HG02981 (cell line): Measurements from ENCODE around the gene HEPN1.
"Not testable (repeated sequence)": the region's sequence is repeated elsewhere in the genome, so short reads cannot be mapped to it uniquely, and the experiment has no call there.

ENCODE experiments used
- ATAC-seq: cut with Tn5 transposase; IDR thresholded peaks from one replicate; pipeline ENCODE4 v1.9.1; 2021; ENCODE audit warnings: mild to moderate bottlenecking, moderate library complexity; ENCODE audit not compliant: unreplicated experiment

The HEPN1 gene

DNA sequence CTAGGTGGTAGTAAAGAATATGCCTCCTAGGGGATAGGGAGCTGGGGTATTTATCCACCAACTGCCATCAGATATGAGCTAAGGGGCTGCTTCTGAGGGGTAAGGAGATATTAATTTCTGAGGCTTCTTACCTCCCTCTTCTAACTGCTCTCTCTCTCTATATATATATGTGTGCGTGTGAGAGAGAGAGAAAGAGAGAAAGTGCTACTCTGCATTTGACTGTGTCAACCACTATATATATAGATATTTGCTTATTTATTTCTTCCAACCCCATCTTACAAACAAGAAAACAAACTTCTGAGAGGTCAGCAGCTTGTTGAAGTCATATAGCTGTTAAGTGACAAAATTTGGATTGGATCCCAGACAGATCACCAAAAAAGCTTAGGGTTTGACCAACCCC lies 22.7 kb downstream of the HEPN1 start:
- no peak for ATAC-seq

DNA sequence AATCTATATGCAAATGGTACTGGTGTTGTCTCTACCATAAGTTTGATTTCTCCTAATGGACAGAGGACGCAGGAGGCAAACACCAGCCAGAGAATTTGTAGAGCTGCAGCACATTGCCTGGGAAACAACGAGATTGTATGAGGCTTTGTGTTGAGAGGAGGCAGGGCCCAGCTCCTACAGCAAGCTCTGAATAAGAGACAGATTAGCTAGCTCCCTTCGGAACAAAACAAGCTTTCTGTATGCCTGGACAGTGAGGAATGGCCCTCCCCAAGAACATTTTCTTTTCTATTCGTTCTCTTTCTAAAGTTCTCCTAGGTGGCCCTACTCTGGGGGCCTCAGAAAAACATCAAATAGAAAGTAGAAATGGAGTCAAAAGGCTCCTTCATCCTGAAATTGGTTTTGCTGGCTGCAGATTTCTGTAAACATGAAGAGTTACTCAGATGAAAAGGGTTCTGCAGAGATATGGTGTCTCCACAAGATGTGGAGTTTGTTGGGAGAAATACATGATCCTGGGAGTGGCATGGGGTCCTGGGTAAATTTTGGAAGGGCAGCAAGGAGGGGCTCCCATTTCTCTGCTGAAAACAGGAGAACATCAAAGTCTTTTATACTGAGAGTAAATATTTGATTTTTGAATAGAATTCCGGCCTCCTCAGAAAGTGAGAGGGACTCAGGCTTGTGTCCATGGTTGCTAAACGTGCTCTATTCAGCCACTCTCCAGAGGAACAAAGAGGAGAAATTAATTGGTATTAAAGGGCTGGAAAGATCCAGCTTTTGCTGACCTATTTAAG lies 23.6 kb downstream of the HEPN1 start:
- ATAC-seq = no peak

DNA sequence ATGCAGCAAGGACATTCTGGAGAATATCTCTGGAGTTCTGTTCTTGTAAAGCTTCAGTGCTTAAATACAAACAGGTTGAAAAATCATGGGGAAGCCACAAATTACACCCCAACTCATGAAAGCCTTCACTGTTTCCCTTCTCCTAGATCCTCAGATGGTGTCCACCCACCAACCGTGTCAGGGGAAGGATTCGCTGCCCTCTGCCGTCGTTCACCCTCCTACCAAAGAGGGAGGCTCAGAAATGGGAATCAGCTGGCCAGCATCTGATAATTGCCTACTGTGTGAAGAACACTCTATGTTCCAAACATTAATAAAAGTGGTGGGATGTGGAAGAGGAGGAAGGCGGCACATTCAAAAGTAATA lies 24.2 kb downstream of the HEPN1 start:
- no peak for ATAC-seq

DNA sequence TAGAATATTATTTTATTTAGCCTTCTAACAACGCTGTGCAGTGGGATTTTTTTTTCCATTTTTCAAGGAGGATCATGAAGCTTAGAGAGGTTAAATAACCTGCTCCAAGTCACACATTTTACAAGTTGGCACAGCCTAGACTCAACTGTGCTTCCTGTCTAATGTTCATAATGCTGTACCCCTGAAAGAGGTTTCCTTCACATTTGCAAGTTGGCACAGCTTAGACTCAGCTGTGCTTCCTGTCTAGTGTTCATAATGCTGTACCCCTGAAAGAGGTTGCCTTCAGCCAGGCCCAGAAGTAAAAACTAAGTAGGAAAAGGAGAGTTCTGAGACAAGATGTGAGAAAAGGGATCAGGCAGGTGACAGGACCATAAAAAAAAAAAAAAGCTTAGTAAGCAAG lies 24.7 kb downstream of the HEPN1 start:
- no peak for ATAC-seq

DNA sequence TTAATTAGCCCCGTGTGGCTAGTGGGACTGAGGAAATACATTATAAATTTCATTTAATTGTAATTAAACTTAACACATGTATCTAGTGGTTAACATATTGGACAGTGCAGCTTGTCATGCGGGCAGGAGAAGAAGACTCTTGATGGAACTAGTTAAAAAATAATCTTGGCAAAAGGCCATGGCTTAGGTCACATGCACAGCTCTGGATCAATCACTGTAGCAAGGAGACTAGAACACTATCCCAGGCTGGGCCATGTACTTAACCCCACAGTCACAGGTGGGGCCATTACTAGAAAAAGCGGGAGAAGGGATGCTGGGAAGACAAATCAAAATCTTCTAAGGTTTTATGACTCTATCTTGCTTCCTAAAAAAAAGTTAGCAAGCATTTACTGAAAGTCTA lies 25.5 kb downstream of the HEPN1 start:
- ATAC-seq = no peak

DNA sequence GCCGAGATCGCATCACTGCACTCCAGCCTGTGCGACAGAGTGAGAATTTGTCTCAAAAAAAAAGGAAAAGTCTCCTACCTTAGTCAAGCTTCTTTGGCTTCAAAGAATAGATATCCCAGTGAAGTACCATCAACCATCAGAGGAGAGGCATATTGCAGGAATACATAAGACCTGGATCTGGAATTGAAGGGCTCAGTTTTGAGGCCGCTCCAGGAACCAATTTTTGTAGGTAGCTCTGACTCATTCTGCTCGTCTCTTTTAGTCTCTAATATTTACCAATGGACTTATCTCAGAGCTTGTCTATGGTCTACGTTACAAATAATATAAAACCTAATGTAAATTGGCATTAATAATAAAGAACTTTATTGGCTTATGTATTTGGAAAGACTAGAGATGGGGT lies 26.8 kb downstream of the HEPN1 start:
- ATAC-seq = no peak

DNA sequence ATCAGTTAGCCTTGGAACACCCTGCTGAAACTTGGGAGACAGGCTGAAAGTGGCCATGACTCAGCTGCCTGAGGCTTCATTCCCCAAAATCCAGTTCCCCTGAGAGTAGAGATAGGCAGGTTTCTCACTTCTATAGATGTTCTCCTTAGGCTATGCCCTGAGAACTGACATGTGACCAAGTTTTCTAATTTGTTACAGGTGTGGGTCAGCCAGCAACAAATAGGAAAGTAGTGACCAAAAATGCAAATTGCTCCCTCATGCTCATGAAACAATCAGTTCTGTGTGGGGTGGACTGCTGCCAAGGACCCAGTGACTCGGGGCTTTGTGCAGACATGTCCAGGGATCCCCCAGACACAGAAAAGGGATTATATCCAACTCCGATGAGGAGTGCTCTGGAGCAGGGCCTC lies 27.7 kb downstream of the HEPN1 start:
- no peak for ATAC-seq

DNA sequence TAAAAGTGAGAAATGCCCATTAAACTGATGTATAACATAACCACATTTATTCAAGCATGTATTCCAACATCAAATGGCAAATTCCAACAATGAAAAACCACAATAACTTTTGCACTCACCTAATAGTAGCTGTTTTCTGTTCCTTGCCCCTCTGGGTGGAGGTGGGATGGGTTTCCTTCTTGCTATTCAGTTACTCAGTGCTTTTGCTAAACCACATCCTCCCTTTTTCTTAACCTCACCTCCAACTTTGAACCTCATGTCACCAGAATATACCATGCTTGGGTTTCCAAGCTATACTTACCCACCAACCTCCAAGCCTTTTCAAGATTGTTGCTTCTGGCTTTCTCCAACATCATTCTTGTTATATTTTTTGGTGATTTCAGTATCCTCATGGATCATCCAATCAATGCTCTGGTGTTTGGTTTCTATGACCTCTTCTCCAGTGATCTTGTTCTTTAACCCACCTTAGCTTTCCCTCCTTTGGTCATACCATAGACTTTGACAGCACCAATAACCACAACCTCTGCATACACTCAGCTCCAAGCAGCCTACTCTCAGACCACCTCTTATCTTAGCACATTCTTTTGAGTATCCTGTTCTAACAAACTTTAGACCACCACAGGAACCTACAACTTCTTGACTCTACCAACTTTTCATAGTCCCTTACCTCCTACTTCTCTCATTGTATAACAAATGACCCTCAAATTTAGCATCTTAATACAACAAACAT lies 31.7 kb downstream of the HEPN1 start:
- ATAC-seq = no peak

DNA sequence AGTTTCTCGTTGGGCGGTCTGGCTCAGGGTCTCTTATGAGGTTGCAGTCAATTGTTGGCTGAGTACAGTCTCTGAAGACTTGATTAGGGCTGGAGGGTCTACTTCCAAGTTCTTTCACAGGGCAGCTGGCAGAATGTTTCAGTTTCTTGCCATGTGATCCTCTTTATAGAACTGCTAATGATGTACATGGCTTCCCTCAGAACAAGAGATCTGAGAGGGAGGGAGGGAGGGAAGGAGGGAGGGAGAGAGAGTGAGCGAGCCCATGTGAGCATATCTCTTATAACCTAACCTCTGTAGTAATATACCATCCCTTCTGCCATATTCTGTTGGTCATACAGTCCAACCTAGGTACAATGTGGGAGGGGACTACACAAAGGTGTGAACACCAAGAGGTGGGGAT lies 32.3 kb downstream of the HEPN1 start:
- ATAC-seq = no peak

DNA sequence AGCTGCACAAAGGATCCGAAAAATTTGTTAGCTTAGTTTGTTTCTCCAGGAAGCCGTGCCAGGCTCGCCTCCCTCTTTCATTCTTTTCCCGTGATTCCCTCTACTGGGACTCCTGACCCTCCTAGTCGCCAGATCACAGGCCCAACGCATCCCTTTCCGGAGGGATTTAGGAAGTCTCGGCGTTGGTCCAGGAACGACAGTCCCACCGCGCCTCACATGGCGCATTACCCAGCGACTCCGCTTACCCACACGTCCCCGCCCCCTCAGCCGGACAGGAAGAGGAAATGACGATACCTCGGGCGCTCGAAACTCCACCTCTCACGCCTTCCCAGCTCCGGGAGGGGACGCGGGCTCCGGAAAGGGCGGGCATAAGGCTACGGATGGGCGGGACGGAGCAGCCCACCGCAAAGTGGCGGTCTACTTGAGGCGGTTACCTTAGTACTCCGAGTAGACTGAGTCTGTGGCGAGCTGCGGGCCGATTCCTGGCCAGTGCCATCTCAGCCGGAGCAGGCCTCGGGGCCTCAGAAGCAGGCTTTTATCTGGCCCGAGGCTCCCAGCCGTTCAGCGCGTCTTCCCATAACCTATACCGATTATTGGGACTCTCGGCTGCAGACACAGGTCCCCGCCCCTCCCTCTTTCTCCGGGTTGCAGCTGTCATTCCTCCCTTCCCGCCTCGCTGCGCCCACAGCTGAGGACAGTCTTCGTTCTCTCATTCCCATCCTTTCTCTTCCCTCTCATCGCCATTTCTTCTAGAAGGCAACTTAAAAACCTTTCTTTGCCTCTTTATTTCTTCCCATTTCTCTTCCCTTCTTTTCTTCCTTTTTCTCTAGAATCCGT lies 34.9 kb downstream of the HEPN1 start, which contains the start of gene CCDC15:
Gene CCDC15, plus strand, starts transcription at position 450 of the 837 bp plus-strand sequence. CDS start 531 bp downstream, outside the sequence.
- ATAC-seq = peak; percentile 100

DNA sequence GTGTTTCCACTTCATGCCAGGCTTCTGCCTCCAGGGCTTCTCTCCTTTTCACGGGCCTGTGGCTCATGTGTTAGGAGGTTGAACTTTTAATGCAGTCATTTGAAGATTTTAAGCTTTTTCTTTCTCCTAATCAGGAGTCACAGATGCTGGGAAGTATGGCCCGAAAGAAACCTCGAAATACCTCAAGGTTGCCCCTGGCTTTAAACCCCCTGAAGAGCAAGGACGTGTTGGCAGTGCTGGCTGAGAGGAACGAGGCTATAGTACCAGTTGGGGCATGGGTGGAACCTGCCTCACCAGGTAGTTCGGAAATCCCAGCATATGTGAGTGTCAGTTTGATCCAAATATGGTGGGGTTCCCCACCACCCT lies 35.5 kb downstream of the HEPN1 start:
- ATAC-seq = no peak

DNA sequence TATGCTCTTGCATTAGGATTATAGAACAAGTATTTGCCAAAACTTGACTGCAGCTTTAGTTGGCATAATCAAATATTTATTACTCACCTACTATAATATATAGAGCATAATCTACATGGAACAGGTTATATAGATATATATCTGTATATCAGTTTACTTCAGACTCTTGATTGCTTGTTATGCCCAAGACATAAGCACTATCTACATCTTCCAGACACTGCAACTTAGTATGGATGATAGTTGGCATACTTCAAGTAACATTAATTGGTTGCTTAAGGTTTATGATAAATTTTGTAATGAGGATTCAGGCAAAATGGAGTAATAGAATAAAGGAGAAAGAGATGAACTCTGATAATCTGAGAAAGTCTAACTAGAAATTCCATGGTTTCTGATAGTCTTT lies 36.0 kb downstream of the HEPN1 start:
- no peak for ATAC-seq

DNA sequence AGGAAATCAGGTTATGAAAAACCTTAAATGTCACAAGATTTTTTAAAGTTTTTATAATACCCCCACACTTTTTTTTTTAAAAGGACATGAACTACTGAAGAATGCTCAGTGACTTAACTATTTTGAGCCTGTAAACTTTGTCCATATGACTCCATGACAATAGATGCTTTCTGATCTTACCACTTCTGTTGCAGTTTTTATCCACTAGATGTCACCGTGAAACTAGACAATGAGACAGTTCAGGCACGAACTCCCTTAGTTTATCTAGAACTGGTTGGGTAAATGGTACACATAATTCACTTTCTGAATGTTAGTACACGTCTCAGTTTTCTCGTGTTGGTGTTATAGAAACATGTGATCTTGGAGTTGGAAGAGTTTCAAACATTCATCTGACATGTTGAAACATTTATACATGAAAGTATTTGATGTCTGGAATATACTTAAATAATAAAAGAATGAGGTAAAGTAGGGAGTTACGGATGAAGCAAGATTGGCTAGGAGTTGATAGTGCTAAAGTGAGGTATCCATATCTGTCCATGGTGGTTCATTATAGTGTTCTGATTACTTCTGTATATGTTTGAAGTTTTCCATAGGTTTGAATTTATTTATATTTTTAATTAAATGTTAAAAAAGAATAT lies 43.0 kb downstream of the HEPN1 start:
- peak; percentile 94 for ATAC-seq

DNA sequence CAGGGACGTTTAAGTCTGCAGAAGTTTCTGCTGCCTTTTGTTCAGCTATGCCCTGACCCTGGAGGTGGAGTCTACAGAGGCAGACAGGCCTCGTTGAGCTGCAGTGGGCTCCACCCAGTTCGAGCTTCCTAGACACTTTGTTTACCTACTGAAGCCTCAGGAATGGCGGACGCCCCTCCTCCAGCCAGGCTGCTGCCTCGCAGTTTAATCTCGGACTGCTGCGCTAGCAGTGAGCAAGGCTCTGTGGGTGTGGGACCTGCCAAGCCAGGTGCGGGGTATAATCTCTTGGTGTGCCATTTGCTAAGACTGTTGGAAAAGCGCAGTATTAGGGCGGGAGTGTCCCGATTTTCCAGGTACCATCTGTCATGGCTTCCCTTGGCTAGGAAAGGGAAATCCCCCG lies 49.1 kb downstream of the HEPN1 start:
- ATAC-seq = not testable (repeated sequence)
